GM18951 (cell line): Measurements from ENCODE around the gene RAPGEF2.

Experiments used
- POLR2A ChIP-seq: IDR thresholded peaks from 4 replicates; pipeline ENCODE4 v1.6.1; 2011; ENCODE audit warnings: mild to moderate bottlenecking; ENCODE audit not compliant: insufficient read length, insufficient read depth; ENCODE audit errors: extremely low read depth
- in situ Hi-C: fragments of 300-500 bp; cut with MboI; formaldehyde crosslinking; loops from one replicate; pipeline ENCODE4 v1.12.0; 2022; ENCODE audit warnings: low sequenced_read_pairs, mixed read lengths, inconsistent platforms; ENCODE audit not compliant: unreplicated experiment

RAPGEF2 gene

GRCh38 chr4:159284733-159285132 is 181.9 kb downstream of the RAPGEF2 start:
- no peak for TF ChIP-seq POLR2A
- in situ Hi-C loops: no loop called here

- no peak for TF ChIP-seq POLR2A
- in situ Hi-C loops: no loop called here
These were observed 184.9 kb downstream of the RAPGEF2 start for GRCh38 chr4:159287767-159288166.

- in situ Hi-C loops: no loop called here
- TF ChIP-seq POLR2A: no peak
These were observed 186.8 kb downstream of the RAPGEF2 start for GRCh38 chr4:159289682-159290081.

- TF ChIP-seq POLR2A: no peak
- in situ Hi-C loops: no loop called here
These were observed 187.6 kb downstream of the RAPGEF2 start for GRCh38 chr4:159290321-159291030.

GRCh38 chr4:159291176-159291575 is 188.3 kb downstream of the RAPGEF2 start:
- no peak for TF ChIP-seq POLR2A
- in situ Hi-C loops: no loop called here

- in situ Hi-C loops: no loop called here
These were observed 189.4 kb downstream of the RAPGEF2 start for GRCh38 chr4:159292137-159292896.

GRCh38 chr4:159293811-159294515 is 191.1 kb downstream of the RAPGEF2 start:
- no peak for TF ChIP-seq POLR2A
- in situ Hi-C loops: no loop called here

More at GRCh38 chr4:159292137-159292896, 189.4 kb downstream of the RAPGEF2 start:
- TF ChIP-seq POLR2A: no peak

- no peak for TF ChIP-seq POLR2A
- in situ Hi-C loops: no loop called here
These were observed 193.2 kb downstream of the RAPGEF2 start for GRCh38 chr4:159296061-159296460.

- in situ Hi-C loops: no loop called here
These were observed 194.2 kb downstream of the RAPGEF2 start for GRCh38 chr4:159297091-159297490.

GRCh38 chr4:159298502-159298901 is 195.6 kb downstream of the RAPGEF2 start:
- no peak for TF ChIP-seq POLR2A

More at GRCh38 chr4:159297091-159297490, 194.2 kb downstream of the RAPGEF2 start:
- TF ChIP-seq POLR2A: no peak

GRCh38 chr4:159303435-159303834 is 200.6 kb downstream of the RAPGEF2 start:
- in situ Hi-C loops: no loop called here
- TF ChIP-seq POLR2A: no peak

More at GRCh38 chr4:159298502-159298901, 195.6 kb downstream of the RAPGEF2 start:
- in situ Hi-C loops: no loop called here

GRCh38 chr4:159305129-159305528 is 202.2 kb downstream of the RAPGEF2 start:
- TF ChIP-seq POLR2A: no peak
- in situ Hi-C loops: no loop called here

- TF ChIP-seq POLR2A: no peak
- in situ Hi-C loops: no loop called here
These were observed 205.1 kb downstream of the RAPGEF2 start for GRCh38 chr4:159307929-159308328.

- TF ChIP-seq POLR2A: no peak
- in situ Hi-C loops: no loop called here
These were observed 205.9 kb downstream of the RAPGEF2 start for GRCh38 chr4:159308566-159309340.
